HG03378 (cell line): ENCODE data around the gene NEK1.
"Not testable (repeated sequence)": the region's sequence is repeated elsewhere in the genome, so short reads cannot be mapped to it uniquely, and the experiment has no call there.

Experiments used
- ATAC-seq: cut with Tn5 transposase; IDR thresholded peaks from one replicate; pipeline ENCODE4 v1.9.1; 2021; ENCODE audit warnings: mild to moderate bottlenecking, moderate library complexity; ENCODE audit not compliant: unreplicated experiment

The NEK1 gene

GRCh38 chr4:169523796-169524195, 88.6 kb downstream of the NEK1 start:
- no peak for ATAC-seq

GRCh38 chr4:169510617-169511016, 101.8 kb downstream of the NEK1 start:
- ATAC-seq, result no peak

GRCh38 chr4:169506903-169507302, 105.5 kb downstream of the NEK1 start:
- ATAC-seq, result no peak

GRCh38 chr4:169499907-169500306, 112.5 kb downstream of the NEK1 start:
- not testable (repeated sequence) for ATAC-seq

GRCh38 chr4:169494234-169494633, 118.1 kb downstream of the NEK1 start:
- ATAC-seq, result not testable (repeated sequence)

GRCh38 chr4:169493164-169493524, 119.2 kb downstream of the NEK1 start:
- no peak for ATAC-seq

- no peak for ATAC-seq
Observed at GRCh38 chr4:169492436-169493163, 119.8 kb downstream of the NEK1 start.

- no peak for ATAC-seq
Observed at GRCh38 chr4:169491211-169491610, 121.2 kb downstream of the NEK1 start.

GRCh38 chr4:169489306-169489705, 123.1 kb downstream of the NEK1 start:
- ATAC-seq, result no peak

GRCh38 chr4:169485791-169486742, 126.3 kb downstream of the NEK1 start:
- peak; percentile 84 for ATAC-seq

- no peak for ATAC-seq
Observed at GRCh38 chr4:169485086-169485485, 127.3 kb downstream of the NEK1 start.

- ATAC-seq, result no peak
Observed at GRCh38 chr4:169484485-169484884, 127.9 kb downstream of the NEK1 start.

GRCh38 chr4:169464080-169464479, 148.3 kb downstream of the NEK1 start:
- ATAC-seq, result no peak

GRCh38 chr4:169460081-169460480, 152.3 kb downstream of the NEK1 start:
- ATAC-seq, result no peak

GRCh38 chr4:169458575-169458974, 153.8 kb downstream of the NEK1 start:
- no peak for ATAC-seq

GRCh38 chr4:169452644-169453043, 159.7 kb downstream of the NEK1 start:
- not testable (repeated sequence) for ATAC-seq

GRCh38 chr4:169448935-169449334, 163.4 kb downstream of the NEK1 start:
- ATAC-seq, result not testable (repeated sequence)

- no peak for ATAC-seq
Observed at GRCh38 chr4:169446824-169447223, 165.6 kb downstream of the NEK1 start.

GRCh38 chr4:169443748-169444147, 168.6 kb downstream of the NEK1 start:
- ATAC-seq, result no peak

GRCh38 chr4:169440446-169440845, 171.9 kb downstream of the NEK1 start:
- no peak for ATAC-seq

- ATAC-seq, result no peak
Observed at GRCh38 chr4:169439244-169439643, 173.1 kb downstream of the NEK1 start.

- ATAC-seq, result peak; percentile 51
Observed at GRCh38 chr4:169438057-169438480, 174.3 kb downstream of the NEK1 start.
